Nephron (organoid): ENCODE measurements around the gene SLC12A8.

ENCODE experiments used
- H3K27ac Mint-ChIP-seq, 3 experiments: 2 replicates each; pipeline ENCODE4 v1.8.0; 2020; ENCODE audit warnings: mixed read lengths in 3 of 3, mild to moderate bottlenecking in 2 of 3, moderate library complexity in 1 of 3
- H3K27me3 Mint-ChIP-seq: 2 replicates; pipeline ENCODE4 v1.8.0; 2021; ENCODE audit warnings: low read depth, mild to moderate bottlenecking, moderate library complexity, mixed read lengths
- H3K36me3 Mint-ChIP-seq: 2 replicates; pipeline ENCODE4 v1.8.0; 2020; ENCODE audit warnings: low read depth, mixed read lengths
- H3K4me1 Mint-ChIP-seq: 2 replicates; pipeline ENCODE4 v1.8.0; 2020; ENCODE audit warnings: mixed read lengths
- H3K4me3 Mint-ChIP-seq, 3 experiments: 2 replicates each; pipeline ENCODE4 v1.8.0; 2020; ENCODE audit warnings: mild to moderate bottlenecking in 3 of 3, mixed read lengths in 3 of 3, moderate library complexity in 2 of 3
- H3K9me3 Mint-ChIP-seq: 2 replicates; pipeline ENCODE4 v1.8.0; 2020; ENCODE audit warnings: mixed read lengths
- CTCF ChIP-seq, 3 experiments: fragments of 200-600 bp; sonication (generic); IDR thresholded peaks; one replicate each; pipeline ENCODE4 v1.5.0; 2021; ENCODE audit warnings: antibody characterized with exemption in 3 of 3; ENCODE audit not compliant: unreplicated experiment in 3 of 3

The SLC12A8 gene

GRCh38 chr3:125129512-125129997, 83.0 kb downstream of the SLC12A8 start:
- Mint-ChIP-seq H3K27ac (peak overlapping the region; percentile 78 to 88 (median 85)), H3K4me1 (peaks cover 37% of the 10 kb centered on the region), H3K9me3 (no peaks in the 10 kb centered on the region), H3K4me3 (no peak overlapping the region), H3K27me3 (peaks cover 5% of the 10 kb centered on the region), H3K36me3 (no peaks in the 10 kb centered on the region)
- TF ChIP-seq CTCF (IDR thresholded peaks at IDR 0.05; ENCODE audit: unreplicated experiment in 3 of 3) = no peak

- peaks cover 39% of the 10 kb centered on the region for H3K4me1 Mint-ChIP-seq
- no peaks in the 10 kb centered on the region for H3K9me3 Mint-ChIP-seq
- H3K27ac Mint-ChIP-seq = peak overlapping the region; percentile 78 to 88 (median 85)
- peaks cover 5% of the 10 kb centered on the region for H3K27me3 Mint-ChIP-seq
- H3K4me3 Mint-ChIP-seq = no peak overlapping the region
- H3K36me3 Mint-ChIP-seq = no peaks in the 10 kb centered on the region
- TF ChIP-seq CTCF (IDR thresholded peaks at IDR 0.05; ENCODE audit: unreplicated experiment in 3 of 3) = no peak
These were observed 83.6 kb downstream of the SLC12A8 start for GRCh38 chr3:125128861-125129501.

GRCh38 chr3:125126323-125126722, 86.2 kb downstream of the SLC12A8 start:
- H3K27me3 Mint-ChIP-seq = peaks cover 5% of the 10 kb centered on the region

GRCh38 chr3:125125821-125126245, 86.7 kb downstream of the SLC12A8 start:
- Mint-ChIP-seq H3K4me1 (peaks cover 50% of the 10 kb centered on the region), H3K4me3 (no peak overlapping the region), H3K27me3 (peaks cover 2% of the 10 kb centered on the region), H3K27ac (peak overlapping the region in 2 of 3 experiments; percentile 21 to 63), H3K9me3 (no peaks in the 10 kb centered on the region), H3K36me3 (no peaks in the 10 kb centered on the region)
- TF ChIP-seq CTCF (IDR thresholded peaks at IDR 0.05; ENCODE audit: unreplicated experiment in 3 of 3) = no peak

More at GRCh38 chr3:125126323-125126722, 86.2 kb downstream of the SLC12A8 start:
- Mint-ChIP-seq H3K27ac (peak overlapping the region in 2 of 3 experiments; percentile 11 to 21), H3K9me3 (no peaks in the 10 kb centered on the region), H3K36me3 (no peaks in the 10 kb centered on the region), H3K4me3 (no peak overlapping the region), H3K4me1 (peaks cover 48% of the 10 kb centered on the region)
- no peak for TF ChIP-seq CTCF (IDR thresholded peaks at IDR 0.05; ENCODE audit: unreplicated experiment in 3 of 3)

- H3K9me3 Mint-ChIP-seq = no peaks in the 10 kb centered on the region
- no peaks in the 10 kb centered on the region for H3K36me3 Mint-ChIP-seq
- peaks cover 51% of the 10 kb centered on the region for H3K4me1 Mint-ChIP-seq
- TF ChIP-seq CTCF (IDR thresholded peaks at IDR 0.05; ENCODE audit: unreplicated experiment in 3 of 3) = no peak
- peaks cover 7% of the 10 kb centered on the region for H3K27me3 Mint-ChIP-seq
- H3K4me3 Mint-ChIP-seq = no peak overlapping the region
- peak overlapping the region; percentile 45 to 73 (median 72) for H3K27ac Mint-ChIP-seq
These were observed 88.9 kb downstream of the SLC12A8 start for GRCh38 chr3:125123451-125124305.
